H9 (cell line): Measurements from ENCODE around the gene SETBP1. TPM values are rescaled to one million over a fixed set of nuclear protein-coding genes. Genes with fewer than 3 reads are reported as not detected.

Experiments used
- DNase-seq: peaks from one replicate; pipeline ENCODE4 v3.0.0-alpha.2; 2017
- H2AFZ ChIP-seq: one replicate; pipeline ENCODE4 v1.6.1; 2013; ENCODE audit warnings: mild to moderate bottlenecking, low read length, control low read depth, moderate library complexity
- H2AK5ac ChIP-seq: 2 replicates; pipeline ENCODE4 v1.6.1; 2013; ENCODE audit warnings: low read length, control low read depth, mixed read lengths; ENCODE audit not compliant: insufficient read length
- H2BK120ac ChIP-seq: one replicate; pipeline ENCODE4 v1.6.1; 2013; ENCODE audit warnings: low read depth, mild to moderate bottlenecking, low read length, control low read depth, inconsistent platforms; ENCODE audit not compliant: poor library complexity, severe bottlenecking
- H2BK12ac ChIP-seq: 2 replicates; pipeline ENCODE4 v1.6.1; 2013; ENCODE audit warnings: low read length, control low read depth, mixed read lengths, low read depth; ENCODE audit not compliant: insufficient read length
- H2BK15ac ChIP-seq: 2 replicates; pipeline ENCODE4 v1.6.1; 2013; ENCODE audit warnings: low read depth, low read length, control low read depth
- H2BK20ac ChIP-seq: one replicate; pipeline ENCODE4 v1.6.1; 2013; ENCODE audit warnings: low read depth, mild to moderate bottlenecking, low read length, control low read depth, inconsistent platforms; ENCODE audit not compliant: poor library complexity, severe bottlenecking
- H2BK5ac ChIP-seq: 2 replicates; pipeline ENCODE4 v1.6.1; 2013; ENCODE audit warnings: low read length, control low read depth, mixed read lengths; ENCODE audit not compliant: insufficient read length
- H3K14ac ChIP-seq: 2 replicates; pipeline ENCODE4 v1.6.1; 2013; ENCODE audit warnings: low read length, control low read depth; ENCODE audit not compliant: insufficient read depth
- H3K18ac ChIP-seq: 2 replicates; pipeline ENCODE4 v1.6.1; 2013; ENCODE audit warnings: low read depth, mild to moderate bottlenecking, mixed read lengths, low read length, control low read depth; ENCODE audit not compliant: insufficient read length
- H3K23ac ChIP-seq: 2 replicates; pipeline ENCODE4 v1.6.1; 2013; ENCODE audit warnings: low read length, control low read depth, mixed read lengths, low read depth; ENCODE audit not compliant: insufficient read length
- H3K23me2 ChIP-seq: 2 replicates; pipeline ENCODE4 v1.6.1; 2013; ENCODE audit warnings: low read depth, mild to moderate bottlenecking, mixed read lengths, low read length, control low read depth; ENCODE audit not compliant: insufficient read length, poor library complexity, severe bottlenecking
- H3K27ac ChIP-seq: 2 replicates; pipeline ENCODE4 v1.5.1; 2013; ENCODE audit warnings: low read length, control low read depth, mixed read lengths, low read depth; ENCODE audit not compliant: insufficient read length
- H3K27me3 ChIP-seq: 2 replicates; pipeline ENCODE4 v1.6.1; 2013; ENCODE audit warnings: low read length, control low read depth, inconsistent platforms; ENCODE audit not compliant: insufficient read depth
- H3K4ac ChIP-seq: 2 replicates; pipeline ENCODE4 v1.6.1; 2013; ENCODE audit warnings: low read depth, mild to moderate bottlenecking, control low read depth, inconsistent platforms, low read length, moderate library complexity
- H3K4me1 ChIP-seq: 2 replicates; pipeline ENCODE4 v1.6.1; 2013; ENCODE audit warnings: low read length, control low read depth, inconsistent platforms; ENCODE audit not compliant: insufficient read depth
- H3K4me2 ChIP-seq: 2 replicates; pipeline ENCODE4 v1.6.1; 2013; ENCODE audit warnings: low read length, control low read depth, mixed read lengths; ENCODE audit not compliant: insufficient read length, insufficient read depth
- H3K56ac ChIP-seq: 2 replicates; pipeline ENCODE4 v1.6.1; 2013; ENCODE audit warnings: low read depth, mild to moderate bottlenecking, mixed read lengths, low read length, control low read depth; ENCODE audit not compliant: insufficient read length
- H3K79me1 ChIP-seq: 2 replicates; pipeline ENCODE4 v1.6.1; 2013; ENCODE audit warnings: low read depth, mild to moderate bottlenecking, moderate library complexity, low read length, control low read depth, inconsistent platforms; ENCODE audit not compliant: insufficient read depth, poor library complexity, severe bottlenecking
- H3K79me2 ChIP-seq: 2 replicates; pipeline ENCODE4 v1.6.1; 2013; ENCODE audit warnings: low read length, control low read depth, inconsistent platforms; ENCODE audit not compliant: insufficient read depth
- H3K9ac ChIP-seq: 2 replicates; pipeline ENCODE4 v1.6.1; 2013; ENCODE audit warnings: low read length, control low read depth, mixed read lengths; ENCODE audit not compliant: insufficient read length; ENCODE audit errors: extremely low read depth
- H3K9me3 ChIP-seq: one replicate; pipeline ENCODE4 v1.6.1; 2013; ENCODE audit warnings: low read depth, low read length, inconsistent platforms; ENCODE audit not compliant: control insufficient read depth
- H3T11ph ChIP-seq: one replicate; pipeline ENCODE4 v1.6.1; 2013; ENCODE audit warnings: mild to moderate bottlenecking, low read length, control low read depth, inconsistent platforms
- H4K20me1 ChIP-seq: one replicate; pipeline ENCODE4 v1.6.1; 2013; ENCODE audit not compliant: control insufficient read depth, insufficient read length, insufficient read depth
- H4K5ac ChIP-seq: 2 replicates; pipeline ENCODE4 v1.6.1; 2013; ENCODE audit warnings: low read depth, mild to moderate bottlenecking, mixed read lengths, low read length, control low read depth; ENCODE audit not compliant: insufficient read length
- H4K8ac ChIP-seq: replicated peaks from 2 replicates; pipeline ENCODE4 v1.6.1; 2013; ENCODE audit warnings: low read length, control low read depth, mixed read lengths, low read depth; ENCODE audit not compliant: insufficient read length
- H4K91ac ChIP-seq: 2 replicates; pipeline ENCODE4 v1.6.1; 2013; ENCODE audit warnings: low read depth, mild to moderate bottlenecking, moderate library complexity, mixed read lengths, low read length, control low read depth; ENCODE audit not compliant: insufficient read length
- H3K27ac Mint-ChIP-seq, 3 experiments: 2 replicates in 2 of 3; 3 replicates in 1 of 3; pipeline ENCODE4 v1.8.0; 2020 to 2021; ENCODE audit warnings: mixed read lengths in 3 of 3, mild to moderate bottlenecking in 1 of 3, moderate library complexity in 1 of 3
- H3K27me3 Mint-ChIP-seq: 2 replicates; pipeline ENCODE4 v1.8.0; 2021; ENCODE audit warnings: low read depth, mild to moderate bottlenecking, moderate library complexity, mixed read lengths
- H3K36me3 Mint-ChIP-seq, 3 experiments: 2 replicates in 2 of 3; 3 replicates in 1 of 3; pipeline ENCODE4 v1.8.0; 2020 to 2021; ENCODE audit warnings: low read depth in 3 of 3, mixed read lengths in 3 of 3; ENCODE audit not compliant: insufficient read depth in 1 of 3
- H3K4me1 Mint-ChIP-seq, 2 experiments: 2 replicates each; pipeline ENCODE4 v1.8.0; 2020; ENCODE audit warnings: mixed read lengths in 2 of 2
- H3K4me3 Mint-ChIP-seq, 2 experiments: 2 replicates in 1 of 2; 3 replicates in 1 of 2; pipeline ENCODE4 v1.8.0; 2020 to 2021; ENCODE audit warnings: mild to moderate bottlenecking in 2 of 2, mixed read lengths in 2 of 2, moderate library complexity in 1 of 2
- H3K9me3 Mint-ChIP-seq, 2 experiments: 2 replicates in 1 of 2; 3 replicates in 1 of 2; pipeline ENCODE4 v1.8.0; 2020; ENCODE audit warnings: mild to moderate bottlenecking in 2 of 2, mixed read lengths in 2 of 2, moderate library complexity in 1 of 2
- CTCF ChIP-seq: fragments of 200-600 bp; sonication (generic); conservative IDR thresholded peaks from 3 replicates; pipeline ENCODE4 v1.8.0; 2021; ENCODE audit warnings: antibody characterized with exemption, mild to moderate bottlenecking
- WGBS: extraction: QIAGEN DNeasy Blood & Tissue Kit; methylation state at CpG from one replicate; pipeline ENCODE4 v1.1.7; 2013; ENCODE audit warnings: missing lambda C conversion rate, low lambda C conversion rate, mixed read lengths; ENCODE audit not compliant: insufficient read length; ENCODE audit errors: extremely low coverage; 5-methylcytosine and 5-hydroxymethylcytosine counted together
- total RNA-seq: library from RNA; stranded (reverse); gene quantifications from 2 replicates; pipeline ENCODE4 v1.2.1, GENCODE V29; 2021

SETBP1 gene
- total RNA-seq, 1 experiment from 2014 or later, result 4.6 TPM

GRCh38 chr18:45023519-45023918 is 342.8 kb downstream of the SETBP1 start:
- WGBS, result no CpG with 5 or more reads among the region's 5 CpGs
- Histone ChIP-seq H3K79me1 (no peaks in the 10 kb centered on the region), H2BK12ac (no peak overlapping the region), H3K14ac (no peak overlapping the region), H4K8ac (no peak overlapping the region), H3K56ac (no peak overlapping the region), H2BK120ac (no peak overlapping the region), H2AFZ (no peak overlapping the region), H3T11ph (no peak overlapping the region), H2AK5ac (no peak overlapping the region), H4K91ac (no peak overlapping the region), H4K20me1 (no peaks in the 10 kb centered on the region), H3K4me1 (no peaks in the 10 kb centered on the region), H3K4me2 (no peak overlapping the region), H4K5ac (no peak overlapping the region), H3K18ac (no peak overlapping the region), H3K27ac (no peak overlapping the region), H3K23me2 (no peaks in the 10 kb centered on the region), H3K79me2 (no peaks in the 10 kb centered on the region), H3K27me3 (no peaks in the 10 kb centered on the region), H3K4ac (no peak overlapping the region), H2BK5ac (no peak overlapping the region), H2BK20ac (no peak overlapping the region), H3K9ac (no peak overlapping the region), H3K23ac (no peak overlapping the region), H2BK15ac (no peak overlapping the region), H3K9me3 (no peaks in the 10 kb centered on the region)
- DNase-seq, result no peak
- Mint-ChIP-seq H3K4me1 (no peaks in the 10 kb centered on the region), H3K9me3 (no peaks in the 10 kb centered on the region), H3K27me3 (no peaks in the 10 kb centered on the region; the same call in 1 of the 2 replicates), H3K4me3 (no peak overlapping the region), H3K27ac (no peak overlapping the region), H3K36me3 (no peaks in the 10 kb centered on the region)
- TF ChIP-seq CTCF, result no peak
